Measurements from ENCODE around the gene VWA7. TPM values are rescaled to one million over a fixed set of nuclear protein-coding genes. Genes with fewer than 3 reads are reported as not detected.

Gene VWA7
- polyA plus RNA-seq, 12 donors, result 1.1 to 4.1 (median 2.1) TPM; not detected in 2

- no peak for DNase-seq
Observed at GRCh38 chr6:31778999-31779885, 2.1 kb upstream of the VWA7 start.

GRCh38 chr6:31778193-31778592, 1.1 kb upstream of the VWA7 start:
- no peak for DNase-seq

DNA sequence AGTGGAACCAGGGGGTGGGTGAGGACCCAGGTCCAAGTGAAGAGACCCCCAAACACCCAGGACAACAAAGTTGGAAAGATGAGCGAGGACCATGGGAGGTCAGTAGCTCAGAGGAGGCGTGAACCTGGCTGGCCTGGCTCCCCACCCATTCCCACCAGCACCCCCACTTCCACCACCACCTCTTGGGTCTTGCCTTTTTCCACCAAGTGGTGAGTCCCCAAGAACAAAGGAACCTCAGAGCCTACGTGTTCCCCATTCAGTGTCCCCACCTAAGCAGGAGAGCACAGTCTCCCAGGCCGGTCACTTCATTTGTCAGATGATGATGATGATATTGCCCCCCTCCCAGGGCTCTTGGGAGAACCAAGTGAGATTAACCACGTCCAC, 531 bp upstream of the VWA7 start:
- no peak for DNase-seq

DNA sequence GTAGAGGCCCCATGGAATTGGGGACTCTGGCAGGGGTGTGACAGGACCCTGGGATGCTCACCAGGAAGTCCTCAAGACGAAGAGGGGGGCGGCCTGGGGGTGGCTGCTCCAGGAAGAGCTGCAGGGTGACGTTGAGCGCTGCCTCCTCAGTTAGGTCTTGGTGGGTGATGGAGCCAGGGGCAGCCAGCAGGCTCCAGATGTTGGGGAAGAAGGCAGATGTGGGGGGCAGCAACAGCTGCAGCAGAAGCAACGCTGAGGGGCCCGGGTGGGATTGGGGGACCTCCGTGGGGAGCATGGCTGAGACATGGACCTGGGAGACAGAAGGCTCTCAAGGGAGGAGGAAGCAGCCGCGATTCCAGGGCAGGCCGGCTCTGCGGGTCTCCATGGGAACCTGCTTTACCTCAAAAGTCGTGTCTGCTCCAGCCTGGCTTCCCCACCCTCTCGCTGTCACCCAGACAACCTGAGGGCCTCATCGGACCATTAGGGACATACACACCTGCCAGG, 591 bp downstream of the VWA7 start:
- no peak for DNase-seq

DNA sequence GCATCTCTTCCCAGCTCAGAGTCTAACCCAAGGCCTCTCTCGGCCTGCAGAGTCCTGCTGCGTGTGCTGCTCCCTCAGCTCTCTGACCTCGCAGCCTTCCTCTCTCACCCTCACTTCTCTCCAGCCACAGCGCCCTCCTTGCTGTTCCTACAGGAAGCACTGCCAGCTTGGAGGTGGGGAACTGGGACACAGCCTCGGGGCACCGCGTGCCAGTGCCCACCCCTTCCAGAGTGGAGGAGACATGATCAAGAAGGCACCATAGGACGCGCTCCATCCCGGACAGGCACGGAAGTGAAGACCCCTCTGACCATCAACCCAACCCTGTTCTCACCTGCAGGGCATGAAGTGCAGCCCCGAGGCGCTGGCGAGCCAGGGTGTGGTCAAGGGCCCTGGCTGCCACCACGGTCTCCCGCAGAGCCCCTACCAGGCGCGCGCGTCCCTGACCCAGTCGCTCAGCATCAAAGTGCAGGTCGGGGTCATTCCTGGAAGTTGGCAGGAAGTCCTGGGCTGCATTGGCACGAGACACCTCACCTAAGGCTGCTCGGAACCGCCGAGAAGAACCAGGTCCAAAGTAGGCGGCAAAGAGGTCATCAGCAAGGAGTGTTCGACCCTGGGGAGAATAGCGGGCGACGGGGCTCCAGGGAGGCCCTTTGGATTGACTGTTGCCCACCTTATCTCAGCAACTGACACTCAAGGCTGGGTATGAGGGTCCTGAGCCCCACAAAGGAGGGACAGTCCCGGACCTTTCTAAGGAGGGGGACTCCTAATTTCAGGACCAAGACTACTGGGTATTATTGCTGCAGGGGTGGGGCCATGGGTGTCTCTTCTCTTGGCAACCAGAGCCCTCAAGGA, 1.3 kb downstream of the VWA7 start:
- DNase-seq, result no peak

- no peak for DNase-seq
Observed at GRCh38 chr6:31775184-31775583, 1.9 kb downstream of the VWA7 start.

- DNase-seq, result no peak
Observed at GRCh38 chr6:31771992-31772358, 5.2 kb downstream of the VWA7 start.

GRCh38 chr6:31770860-31771259, 6.3 kb downstream of the VWA7 start:
- no peak for DNase-seq

GRCh38 chr6:31769684-31770371, 7.3 kb downstream of the VWA7 start:
- DNase-seq, result no peak

DNA sequence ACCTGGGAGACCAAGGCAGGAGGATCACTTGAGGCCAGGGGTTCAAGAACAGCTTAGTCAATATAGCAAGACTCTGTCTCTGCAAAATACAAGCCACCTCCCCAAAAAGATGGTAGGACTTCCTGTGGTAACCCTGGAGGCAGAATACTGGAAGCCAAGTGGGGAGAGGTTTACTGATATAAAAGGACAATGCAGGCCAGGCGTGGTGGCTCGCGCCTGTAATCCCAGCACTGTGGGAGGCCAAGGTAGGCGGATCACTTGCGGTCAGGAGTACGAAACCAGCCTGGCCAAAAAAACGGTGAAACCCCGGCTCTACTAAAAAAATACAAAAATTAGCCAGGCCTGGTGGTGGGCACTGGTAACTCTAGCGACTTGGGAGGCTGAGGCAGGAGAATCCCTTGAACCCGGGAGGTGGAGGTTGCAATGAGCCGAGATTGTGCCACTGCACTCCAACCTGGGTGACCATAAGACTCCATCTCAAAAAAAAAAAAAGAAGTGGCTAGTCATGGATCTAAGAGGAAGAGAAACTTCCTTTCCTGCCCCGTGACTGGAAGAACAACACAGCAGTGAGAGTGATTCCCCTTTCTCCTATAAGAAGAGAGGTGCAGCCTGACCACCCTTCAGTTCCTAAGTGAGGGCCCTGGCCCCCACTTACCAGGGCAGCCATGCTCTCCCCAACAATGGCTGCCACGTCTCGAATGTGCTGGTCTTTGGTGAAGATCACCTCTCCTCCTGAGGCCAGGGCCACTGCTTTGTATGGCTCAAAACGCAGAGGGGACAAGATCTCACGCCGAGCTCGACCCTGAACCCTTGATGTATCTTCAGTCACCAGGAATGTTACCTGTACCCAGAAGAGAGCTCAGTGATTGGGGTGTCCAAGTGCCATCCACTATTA, 8.5 kb downstream of the VWA7 start:
- DNase-seq, result no peak

- no peak for DNase-seq
Observed at GRCh38 chr6:31767096-31767645, 10.0 kb downstream of the VWA7 start.

- no peak for DNase-seq
Observed at GRCh38 chr6:31765910-31766794, 11.0 kb downstream of the VWA7 start.

DNA sequence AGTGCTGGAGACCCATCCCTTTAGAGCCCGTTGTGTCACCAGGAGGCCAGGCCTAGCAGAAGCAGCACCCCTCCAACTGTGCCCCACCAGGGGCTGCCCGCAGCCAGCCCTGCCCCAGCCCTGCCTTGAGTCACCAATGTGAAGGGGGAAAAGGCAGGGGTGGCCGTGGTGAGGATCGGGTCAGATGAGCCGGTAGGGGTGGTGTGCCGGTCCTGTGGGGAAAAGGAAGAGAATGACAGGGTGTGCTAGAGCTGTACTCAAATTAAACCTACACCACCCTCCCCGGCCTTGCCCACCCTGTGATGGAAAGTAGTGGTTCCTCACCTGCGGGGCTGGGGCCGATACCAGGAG, 11.6 kb downstream of the VWA7 start:
- DNase-seq, result no peak

GRCh38 chr6:31764198-31764597, 12.9 kb downstream of the VWA7 start:
- no peak for DNase-seq

GRCh38 chr6:31763619-31763940, 13.5 kb downstream of the VWA7 start:
- no peak for DNase-seq

GRCh38 chr6:31762878-31763618, 14.1 kb downstream of the VWA7 start:
- no peak for DNase-seq

- no peak for DNase-seq
Observed at GRCh38 chr6:31762356-31762755, 14.8 kb downstream of the VWA7 start, which contains the start of gene SAPCD1. Gene SAPCD1, plus strand, starts transcription at chr6:31762656. Its CDS starts 399 bp downstream, at chr6:31763055.

GRCh38 chr6:31761343-31761742, 15.8 kb downstream of the VWA7 start:
- DNase-seq, result no peak

- DNase-seq, result no peak
Observed at GRCh38 chr6:31760790-31761189, 16.3 kb downstream of the VWA7 start.

Data from muscle of arm (tissue), 12 donors.